ENCODE results near the gene TMEM47. TPM values are rescaled to one million over a fixed set of nuclear protein-coding genes. Genes with fewer than 3 reads are reported as not detected.

TMEM47 gene
- total RNA-seq, 1 donor from 2014 or later: 36.6 TPM

- Histone ChIP-seq H3K9me3 (replicated peaks) (peaks cover 13% of the 10 kb centered on the region), H3K4me1 (no peaks in the 10 kb centered on the region), H3K27ac (replicated peaks) (no peak overlapping the region), H3K4me3 (no peak overlapping the region), H3K36me3 (no peaks in the 10 kb centered on the region), H3K27me3 (ENCODE audit: low read depth) (no peaks in the 10 kb centered on the region)
- no peak for DNase-seq
- intact Hi-C loops (cut with micrococcal nuclease): no loop called here
- no peak for TF ChIP-seq CTCF (IDR thresholded peaks at IDR 0.05; ENCODE audit: borderline replicate concordance)
Observed at GRCh38 chrX:34586346-34586911, 70.7 kb downstream of the TMEM47 start.

GRCh38 chrX:34585561-34585960 is 71.5 kb downstream of the TMEM47 start:
- intact Hi-C loops (cut with micrococcal nuclease): no loop called here
- Histone ChIP-seq H3K27ac (replicated peaks) (no peak overlapping the region), H3K36me3 (no peaks in the 10 kb centered on the region), H3K4me3 (peak overlapping the region; percentile 9), H3K9me3 (replicated peaks) (peaks cover 13% of the 10 kb centered on the region), H3K27me3 (ENCODE audit: low read depth) (no peaks in the 10 kb centered on the region), H3K4me1 (no peaks in the 10 kb centered on the region)
- no peak for DNase-seq
- TF ChIP-seq CTCF (IDR thresholded peaks at IDR 0.05; ENCODE audit: borderline replicate concordance): no peak

- Histone ChIP-seq H3K36me3 (no peaks in the 10 kb centered on the region), H3K9me3 (replicated peaks) (peaks cover 12% of the 10 kb centered on the region), H3K27me3 (ENCODE audit: low read depth) (no peaks in the 10 kb centered on the region), H3K27ac (replicated peaks) (no peak overlapping the region), H3K4me3 (no peak overlapping the region), H3K4me1 (no peaks in the 10 kb centered on the region)
- DNase-seq: no peak
- TF ChIP-seq CTCF (IDR thresholded peaks at IDR 0.05; ENCODE audit: borderline replicate concordance): no peak
- intact Hi-C loops (cut with micrococcal nuclease): no loop called here
Observed at GRCh38 chrX:34584781-34585180, 72.3 kb downstream of the TMEM47 start.

- Histone ChIP-seq H3K36me3 (no peaks in the 10 kb centered on the region), H3K27ac (replicated peaks) (no peak overlapping the region), H3K9me3 (replicated peaks) (no peaks in the 10 kb centered on the region), H3K4me1 (no peaks in the 10 kb centered on the region), H3K27me3 (ENCODE audit: low read depth) (no peaks in the 10 kb centered on the region), H3K4me3 (no peak overlapping the region)
- intact Hi-C loops (cut with micrococcal nuclease): no loop called here
- DNase-seq: no peak
- TF ChIP-seq CTCF (IDR thresholded peaks at IDR 0.05; ENCODE audit: borderline replicate concordance): no peak
Observed at GRCh38 chrX:34580069-34580468, 77.0 kb downstream of the TMEM47 start.

- TF ChIP-seq CTCF (IDR thresholded peaks at IDR 0.05; ENCODE audit: borderline replicate concordance): peak; percentile 61
- H3K36me3 ChIP-seq: no peaks in the 10 kb centered on the region
- H3K27ac ChIP-seq (replicated peaks): no peak overlapping the region
- H3K4me1 ChIP-seq: no peaks in the 10 kb centered on the region
- DNase-seq: no peak
- intact Hi-C loops (cut with micrococcal nuclease): no loop called here
- no peaks in the 10 kb centered on the region for H3K27me3 ChIP-seq (ENCODE audit: low read depth)
- no peak overlapping the region for H3K4me3 ChIP-seq
- H3K9me3 ChIP-seq (replicated peaks): no peaks in the 10 kb centered on the region
Observed at GRCh38 chrX:34578237-34578636, 78.8 kb downstream of the TMEM47 start.

Data from left ventricle myocardium inferior (tissue), 1 donor.